Hepatocyte (in vitro differentiated cells): Measurements from ENCODE around the gene ERC2.

Experiments used
- EZH2phosphoT487 ChIP-seq: fragments of 200-600 bp; sonication (generic); IDR thresholded peaks from one replicate; pipeline ENCODE4 v1.6.1; 2018; ENCODE audit warnings: antibody characterized with exemption, mild to moderate bottlenecking, low read depth, moderate library complexity; ENCODE audit not compliant: unreplicated experiment, severe bottlenecking
- TF ChIP-seq, protein P1 (sequence below): fragments of 200-600 bp; sonication (generic); IDR thresholded peaks from 2 replicates; pipeline ENCODE4 v1.5.1; 2016; ENCODE audit warnings: antibody characterized with exemption, mild to moderate bottlenecking; ENCODE audit not compliant: poor library complexity

DNA sequence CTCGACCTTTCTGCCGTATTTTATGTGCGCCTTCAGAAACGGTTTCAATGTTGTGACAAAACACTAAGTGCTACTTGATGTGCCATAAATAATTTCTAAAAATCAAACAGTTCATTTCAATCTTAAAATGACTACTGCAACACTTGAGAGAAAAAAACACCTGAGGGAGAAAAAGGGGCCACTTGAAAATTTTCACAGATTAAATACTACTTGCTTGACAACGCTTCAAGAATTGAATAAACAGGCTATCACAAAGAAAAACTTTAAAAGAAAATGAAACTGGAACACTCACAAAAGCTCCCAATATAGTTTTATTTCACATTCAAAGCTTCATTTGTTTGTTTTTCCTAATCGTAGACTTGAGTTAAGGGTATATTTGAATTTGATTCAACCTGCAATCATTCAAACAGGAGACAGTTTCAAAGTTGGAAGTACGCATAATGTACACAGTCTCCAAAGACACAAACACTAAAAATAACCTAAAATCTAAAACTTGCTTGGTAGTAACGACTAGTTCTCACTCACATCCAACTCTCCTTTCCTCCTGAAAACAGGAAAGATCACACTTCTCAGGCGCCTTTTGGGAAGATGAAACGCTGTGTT is 380.7 kb downstream of the ERC2 start:
- no peak for TF ChIP-seq EZH2phosphoT487
- TF ChIP-seq, protein P1, sequence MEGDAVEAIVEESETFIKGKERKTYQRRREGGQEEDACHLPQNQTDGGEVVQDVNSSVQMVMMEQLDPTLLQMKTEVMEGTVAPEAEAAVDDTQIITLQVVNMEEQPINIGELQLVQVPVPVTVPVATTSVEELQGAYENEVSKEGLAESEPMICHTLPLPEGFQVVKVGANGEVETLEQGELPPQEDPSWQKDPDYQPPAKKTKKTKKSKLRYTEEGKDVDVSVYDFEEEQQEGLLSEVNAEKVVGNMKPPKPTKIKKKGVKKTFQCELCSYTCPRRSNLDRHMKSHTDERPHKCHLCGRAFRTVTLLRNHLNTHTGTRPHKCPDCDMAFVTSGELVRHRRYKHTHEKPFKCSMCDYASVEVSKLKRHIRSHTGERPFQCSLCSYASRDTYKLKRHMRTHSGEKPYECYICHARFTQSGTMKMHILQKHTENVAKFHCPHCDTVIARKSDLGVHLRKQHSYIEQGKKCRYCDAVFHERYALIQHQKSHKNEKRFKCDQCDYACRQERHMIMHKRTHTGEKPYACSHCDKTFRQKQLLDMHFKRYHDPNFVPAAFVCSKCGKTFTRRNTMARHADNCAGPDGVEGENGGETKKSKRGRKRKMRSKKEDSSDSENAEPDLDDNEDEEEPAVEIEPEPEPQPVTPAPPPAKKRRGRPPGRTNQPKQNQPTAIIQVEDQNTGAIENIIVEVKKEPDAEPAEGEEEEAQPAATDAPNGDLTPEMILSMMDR = no peak
